ENCODE results near the gene DLG2. TPM values are rescaled to one million over a fixed set of nuclear protein-coding genes. Genes with fewer than 3 reads are reported as not detected.

The DLG2 gene
- total RNA-seq, 1 donor from 2014 or later, result 5.1 TPM

DNA sequence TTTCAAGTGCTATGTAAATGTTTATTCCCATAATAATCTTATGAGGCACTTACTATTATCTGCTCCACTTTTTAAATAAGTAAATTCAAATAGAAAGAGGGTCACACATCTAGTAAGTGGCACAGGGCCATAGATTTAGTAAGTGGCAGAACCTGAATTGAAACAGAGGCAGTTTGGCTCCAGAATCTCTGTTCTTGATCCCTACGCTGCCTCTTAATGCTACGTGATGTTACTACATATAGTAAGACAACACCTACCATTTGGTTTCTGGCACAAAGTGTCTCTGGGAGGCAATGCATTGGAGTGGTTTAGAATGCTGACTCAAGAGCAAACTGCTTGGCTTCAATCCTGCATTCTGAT, 1018.3 kb downstream of the DLG2 start:
- Mint-ChIP-seq H3K9me3 (ENCODE audit: unreplicated experiment) (no peaks in the 10 kb centered on the region), H3K4me1 (ENCODE audit: unreplicated experiment) (no peaks in the 10 kb centered on the region), H3K27me3 (ENCODE audit: unreplicated experiment) (no peaks in the 10 kb centered on the region), H3K27ac (ENCODE audit: unreplicated experiment) (no peak overlapping the region), H3K36me3 (ENCODE audit: low read depth, unreplicated experiment) (no peaks in the 10 kb centered on the region), H3K4me3 (ENCODE audit: unreplicated experiment) (no peak overlapping the region)
- DNase-seq (ENCODE audit: low spot score), result no peak
- TF ChIP-seq, protein P1, sequence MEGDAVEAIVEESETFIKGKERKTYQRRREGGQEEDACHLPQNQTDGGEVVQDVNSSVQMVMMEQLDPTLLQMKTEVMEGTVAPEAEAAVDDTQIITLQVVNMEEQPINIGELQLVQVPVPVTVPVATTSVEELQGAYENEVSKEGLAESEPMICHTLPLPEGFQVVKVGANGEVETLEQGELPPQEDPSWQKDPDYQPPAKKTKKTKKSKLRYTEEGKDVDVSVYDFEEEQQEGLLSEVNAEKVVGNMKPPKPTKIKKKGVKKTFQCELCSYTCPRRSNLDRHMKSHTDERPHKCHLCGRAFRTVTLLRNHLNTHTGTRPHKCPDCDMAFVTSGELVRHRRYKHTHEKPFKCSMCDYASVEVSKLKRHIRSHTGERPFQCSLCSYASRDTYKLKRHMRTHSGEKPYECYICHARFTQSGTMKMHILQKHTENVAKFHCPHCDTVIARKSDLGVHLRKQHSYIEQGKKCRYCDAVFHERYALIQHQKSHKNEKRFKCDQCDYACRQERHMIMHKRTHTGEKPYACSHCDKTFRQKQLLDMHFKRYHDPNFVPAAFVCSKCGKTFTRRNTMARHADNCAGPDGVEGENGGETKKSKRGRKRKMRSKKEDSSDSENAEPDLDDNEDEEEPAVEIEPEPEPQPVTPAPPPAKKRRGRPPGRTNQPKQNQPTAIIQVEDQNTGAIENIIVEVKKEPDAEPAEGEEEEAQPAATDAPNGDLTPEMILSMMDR (IDR thresholded peaks at IDR 0.05; ENCODE audit: unreplicated experiment), result no peak

DNA sequence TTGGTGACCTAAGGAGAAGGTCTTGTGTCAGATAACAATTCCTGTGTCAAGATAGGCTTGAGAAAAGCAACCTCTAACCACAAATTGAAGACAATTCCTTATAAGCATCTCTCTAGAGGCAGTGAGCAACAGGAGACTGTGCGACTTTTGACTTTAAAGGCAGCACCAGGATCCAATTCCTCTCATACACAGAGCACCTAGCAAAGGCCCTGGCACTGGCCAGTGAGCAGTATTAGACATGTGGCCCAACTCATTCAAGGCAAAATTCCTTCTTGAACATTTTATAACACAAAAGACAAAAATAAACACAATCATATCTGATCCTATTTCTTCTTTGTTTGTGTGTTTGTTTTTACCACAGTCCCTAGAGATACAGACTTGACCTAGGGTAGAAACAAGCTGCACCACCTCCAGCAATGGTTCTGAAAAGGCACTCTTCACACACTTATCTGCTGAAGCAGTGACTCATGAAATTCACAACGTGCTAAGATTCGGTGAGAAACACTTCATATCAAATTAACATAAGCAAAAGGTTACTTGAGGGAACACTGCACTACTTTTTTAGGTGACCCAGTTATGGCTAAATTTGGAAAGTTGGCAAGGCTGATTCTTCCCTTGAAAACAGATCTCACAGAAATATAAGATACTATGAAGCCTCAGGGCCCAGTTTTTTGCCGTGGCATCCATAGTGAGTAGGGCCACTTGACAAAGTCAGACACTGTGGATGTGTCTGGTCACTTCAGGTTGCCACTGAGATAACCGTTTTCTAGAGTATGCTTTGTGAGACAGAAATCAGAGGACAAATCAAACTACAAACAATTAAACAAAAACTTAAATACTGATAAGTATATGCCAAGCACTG, 1018.9 kb downstream of the DLG2 start:
- Mint-ChIP-seq H3K27ac (ENCODE audit: unreplicated experiment) (no peak overlapping the region), H3K9me3 (ENCODE audit: unreplicated experiment) (no peaks in the 10 kb centered on the region), H3K27me3 (ENCODE audit: unreplicated experiment) (no peaks in the 10 kb centered on the region), H3K36me3 (ENCODE audit: low read depth, unreplicated experiment) (no peaks in the 10 kb centered on the region), H3K4me3 (ENCODE audit: unreplicated experiment) (no peak overlapping the region), H3K4me1 (ENCODE audit: unreplicated experiment) (no peaks in the 10 kb centered on the region)
- TF ChIP-seq, protein P1 (IDR thresholded peaks at IDR 0.05; ENCODE audit: unreplicated experiment), result no peak
- DNase-seq (ENCODE audit: low spot score), result no peak

GRCh38 chr11:84594602-84595001, 1032.5 kb downstream of the DLG2 start:
- Mint-ChIP-seq H3K36me3 (ENCODE audit: low read depth, unreplicated experiment) (no peaks in the 10 kb centered on the region), H3K4me1 (ENCODE audit: unreplicated experiment) (no peaks in the 10 kb centered on the region), H3K4me3 (ENCODE audit: unreplicated experiment) (no peak overlapping the region), H3K9me3 (ENCODE audit: unreplicated experiment) (no peaks in the 10 kb centered on the region), H3K27me3 (ENCODE audit: unreplicated experiment) (no peaks in the 10 kb centered on the region), H3K27ac (ENCODE audit: unreplicated experiment) (no peak overlapping the region)
- DNase-seq (ENCODE audit: low spot score), result no peak
- TF ChIP-seq, protein P1 (IDR thresholded peaks at IDR 0.05; ENCODE audit: unreplicated experiment), result no peak

DNA sequence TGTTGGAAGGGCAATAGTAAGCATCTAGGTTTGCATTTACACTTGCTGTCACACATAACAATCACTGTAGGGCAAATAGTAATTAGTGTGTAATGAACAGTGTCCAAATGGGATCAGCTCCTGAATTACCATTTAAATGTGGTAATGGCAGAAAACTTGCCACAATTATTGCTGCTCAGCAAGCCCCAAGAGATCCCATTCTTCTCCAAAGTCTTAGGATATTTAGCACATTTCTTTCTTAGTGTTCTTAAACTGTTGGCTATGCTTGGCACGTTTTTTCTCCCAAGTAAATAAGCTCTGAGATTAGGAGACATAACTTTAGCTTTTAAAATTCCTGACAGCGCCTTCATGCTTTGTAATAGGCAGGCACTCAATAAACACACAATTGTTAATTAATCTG, 1037.0 kb downstream of the DLG2 start:
- TF ChIP-seq, protein P1 (IDR thresholded peaks at IDR 0.05; ENCODE audit: unreplicated experiment), result no peak
- DNase-seq (ENCODE audit: low spot score), result no peak
- no peaks in the 10 kb centered on the region for H3K27me3 Mint-ChIP-seq (ENCODE audit: unreplicated experiment)
- no peaks in the 10 kb centered on the region for H3K9me3 Mint-ChIP-seq (ENCODE audit: unreplicated experiment)
- no peak overlapping the region for H3K27ac Mint-ChIP-seq (ENCODE audit: unreplicated experiment)
- no peak overlapping the region for H3K4me3 Mint-ChIP-seq (ENCODE audit: unreplicated experiment)
- H3K36me3 Mint-ChIP-seq (ENCODE audit: low read depth, unreplicated experiment), result no peaks in the 10 kb centered on the region
- no peaks in the 10 kb centered on the region for H3K4me1 Mint-ChIP-seq (ENCODE audit: unreplicated experiment)

DNA sequence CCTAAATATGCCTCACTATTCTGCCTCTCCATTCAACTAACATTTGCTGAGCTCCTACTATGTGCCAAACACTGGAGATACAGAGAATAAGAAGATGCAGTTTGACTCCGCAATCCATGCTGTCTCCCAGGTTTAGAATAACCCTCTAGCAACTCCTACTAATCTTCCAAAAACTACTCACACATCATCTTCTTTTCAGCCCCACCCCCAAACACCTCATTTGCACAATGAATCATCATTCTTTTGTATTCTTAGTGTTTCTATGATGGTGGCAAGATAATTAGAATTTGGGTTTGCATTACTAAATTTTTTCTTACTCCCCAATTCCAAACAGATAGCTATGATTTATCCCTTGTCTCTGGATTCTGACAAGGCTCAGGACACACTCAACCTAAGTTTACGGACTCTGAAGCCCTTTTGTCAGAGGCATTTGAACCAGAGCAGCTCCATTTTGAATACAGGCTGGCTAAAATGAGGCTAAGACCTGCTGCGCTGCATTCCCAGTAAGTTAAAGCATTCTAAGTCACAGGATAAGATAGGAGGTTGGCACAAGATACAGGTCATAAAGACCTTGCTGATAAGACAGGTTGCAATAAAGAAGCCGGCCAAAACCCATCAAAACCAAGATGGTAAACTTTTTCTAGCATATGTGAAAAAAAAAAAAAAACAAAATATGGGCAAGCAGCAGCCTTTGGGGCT, 1038.9 kb downstream of the DLG2 start:
- no peak for DNase-seq (ENCODE audit: low spot score)
- no peak overlapping the region for H3K4me3 Mint-ChIP-seq (ENCODE audit: unreplicated experiment)
- H3K27ac Mint-ChIP-seq (ENCODE audit: unreplicated experiment), result no peak overlapping the region
- no peaks in the 10 kb centered on the region for H3K4me1 Mint-ChIP-seq (ENCODE audit: unreplicated experiment)
- H3K27me3 Mint-ChIP-seq (ENCODE audit: unreplicated experiment), result no peaks in the 10 kb centered on the region
- H3K9me3 Mint-ChIP-seq (ENCODE audit: unreplicated experiment), result no peaks in the 10 kb centered on the region
- TF ChIP-seq, protein P1 (IDR thresholded peaks at IDR 0.05; ENCODE audit: unreplicated experiment), result no peak
- H3K36me3 Mint-ChIP-seq (ENCODE audit: low read depth, unreplicated experiment), result no peaks in the 10 kb centered on the region
